ENCODE data around the gene TREML4. TPM values are rescaled to one million over a fixed set of nuclear protein-coding genes. Genes with fewer than 3 reads are reported as not detected.

TREML4 gene
- total and polyA plus RNA-seq, 2 of the 8 experiments (the other 6 are each of a cell fraction or from before 2014, with no cell fraction given), result not detected

DNA sequence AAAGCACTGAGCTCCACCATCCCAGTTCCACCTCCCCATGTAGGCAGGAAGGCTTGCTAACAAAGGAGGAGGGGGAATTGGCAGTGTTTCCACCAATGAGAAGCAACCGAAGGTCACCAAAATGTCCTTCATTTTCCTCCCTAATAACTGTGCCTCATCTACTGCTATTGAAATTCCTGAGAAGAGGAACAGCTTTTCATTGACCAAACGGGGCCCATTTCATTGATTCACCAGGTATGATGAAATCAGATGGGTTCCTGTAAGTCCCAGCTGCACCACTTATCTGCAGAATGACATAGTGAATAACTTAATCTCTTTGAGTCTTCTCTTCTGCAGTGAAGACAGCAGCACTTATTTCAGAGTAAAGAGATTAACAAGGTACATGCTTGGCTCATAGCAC is 41.0 kb downstream of the TREML4 start:
- H3K27me3 ChIP-seq (replicated peaks in 1 of 4; ENCODE audit: control insufficient read depth in 3 of 4, extremely low read depth in 1 of 4, insufficient read depth in 3 of 4, low read length in 3 of 4), result no peaks in the 10 kb centered on the region; a peak in 2 of 7 replicates
- no peak for FAIRE-seq
- no peak overlapping the region for H3K56ac ChIP-seq (replicated peaks; ENCODE audit: insufficient read length, low read depth, low read length)
- H3K36me3 ChIP-seq (ENCODE audit: control insufficient read depth in 2 of 4, insufficient read depth in 4 of 4, low read length in 3 of 4), result no peaks in the 10 kb centered on the region
- H3K4me1 ChIP-seq (replicated peaks in 1 of 4; ENCODE audit: control insufficient read depth in 3 of 4, insufficient read depth in 4 of 4, low read length in 3 of 4), result no peaks in the 10 kb centered on the region
- H2BK20ac ChIP-seq (ENCODE audit: low read length), result no peak overlapping the region
- H2BK15ac ChIP-seq (ENCODE audit: low read length), result no peak overlapping the region
- no peak for DNase-seq (ENCODE audit: low read depth in 1 of 2, low spot score in 2 of 2)
- H3K14ac ChIP-seq (ENCODE audit: insufficient read length), result no peak overlapping the region
- ChIA-PET CTCF (ENCODE audit: partially characterized antibody) (interaction anchor here (0.8 to 2.1 kb wide), 5 partner anchors 9 to 77 kb away, joined by 3 to 10 read pairs (median 4); partner anchors contain the start of gene TREML4), POLR2A (ENCODE audit: partially characterized antibody) (no interaction called here)
- H2BK120ac ChIP-seq (replicated peaks; ENCODE audit: low read depth, low read length), result no peak overlapping the region
- H3K4me2 ChIP-seq (ENCODE audit: insufficient read depth in 1 of 2, low read depth in 2 of 2, low read length in 2 of 2), result no peak overlapping the region
- H2BK12ac ChIP-seq (ENCODE audit: low read depth, low read length), result no peak overlapping the region
- no peak overlapping the region for H4K8ac ChIP-seq (ENCODE audit: extremely low read depth, insufficient read depth, low read length)
- H4K20me1 ChIP-seq (replicated peaks in 1 of 2; ENCODE audit: control insufficient read depth in 1 of 2, insufficient read depth in 2 of 2, low read length in 2 of 2), result peaks cover 0 to 4% of the 10 kb centered on the region in 2 experiments
- H3K9me3 ChIP-seq (ENCODE audit: insufficient read depth in 2 of 2, low read depth in 1 of 2, low read length in 1 of 2), result no peaks in the 10 kb centered on the region
- H4K5ac ChIP-seq (ENCODE audit: insufficient read length, low read depth, low read length), result no peak overlapping the region
- no peaks in the 10 kb centered on the region for H3K23me2 ChIP-seq (ENCODE audit: low read depth, low read length)
- H4K91ac ChIP-seq (replicated peaks; ENCODE audit: insufficient read length, low read length), result no peak overlapping the region
- H3K18ac ChIP-seq (ENCODE audit: extremely low read depth, low read length), result no peak overlapping the region
- no peaks in the 10 kb centered on the region for H3K79me1 ChIP-seq (ENCODE audit: low read depth, low read length)
- no peak overlapping the region for H2BK5ac ChIP-seq (ENCODE audit: low read depth, low read length)
- H2AK5ac ChIP-seq (ENCODE audit: low read depth, low read length), result no peak overlapping the region
- H3K79me2 ChIP-seq (ENCODE audit: control insufficient read depth in 1 of 2, insufficient read depth in 2 of 2, low read length in 2 of 2), result no peaks in the 10 kb centered on the region
- no peak overlapping the region for H3K27ac ChIP-seq (ENCODE audit: low read depth, low read length)
- WGBS, 2 experiments (ENCODE audit: extremely low coverage in 1 of 2, insufficient coverage in 1 of 2, insufficient read length in 1 of 2, insufficient replicate concordance in 2 of 2, low coverage in 1 of 2, low lambda C conversion rate in 2 of 2, missing lambda C conversion rate in 1 of 2), result 96% methylated on average over 2 of the region's 2 CpGs; no CpG with 5 or more reads in 1 of the 2 experiments
- H3K9ac ChIP-seq (replicated peaks in 1 of 4; ENCODE audit: extremely low read depth in 1 of 4, low read depth in 3 of 4, low read length in 3 of 4), result no peak overlapping the region
- H3K23ac ChIP-seq (ENCODE audit: insufficient read length), result no peak overlapping the region
- no peak overlapping the region for H2AFZ ChIP-seq (ENCODE audit: low read length)
- H3K4ac ChIP-seq (replicated peaks; ENCODE audit: insufficient read length, low read depth, low read length), result no peak overlapping the region
- H3K4me3 ChIP-seq (ENCODE audit: extremely low read depth in 1 of 4, insufficient read depth in 2 of 4, low read depth in 3 of 4, low read length in 4 of 4), result no peak overlapping the region
- TF ChIP-seq, protein P1, sequence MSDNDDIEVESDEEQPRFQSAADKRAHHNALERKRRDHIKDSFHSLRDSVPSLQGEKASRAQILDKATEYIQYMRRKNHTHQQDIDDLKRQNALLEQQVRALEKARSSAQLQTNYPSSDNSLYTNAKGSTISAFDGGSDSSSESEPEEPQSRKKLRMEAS (IDR thresholded peaks at IDR 0.05), result no peak
- TF ChIP-seq TEAD4 (IDR thresholded peaks at IDR 0.05; ENCODE audit: low read depth, low read length) (no peak), ZNF274 (IDR thresholded peaks at IDR 0.05; ENCODE audit: borderline replicate concordance, extremely low read depth, low read length) (no peak), NANOG (IDR thresholded peaks at IDR 0.05; ENCODE audit: insufficient read depth, low read depth, low read length, poor library complexity, severe bottlenecking) (no peak), NRF1 (IDR thresholded peaks at IDR 0.05; ENCODE audit: low read depth, low read length) (no peak), YY1 (IDR thresholded peaks at IDR 0.05; ENCODE audit: low read depth, low read length) (no peak), SUZ12 (IDR thresholded peaks at IDR 0.05; ENCODE audit: low read length) (no peak), TAF1 (IDR thresholded peaks at IDR 0.05; ENCODE audit: low read depth, low read length) (no peak), EZH2 (IDR thresholded peaks at IDR 0.05; ENCODE audit: low read depth, low read length, severe bottlenecking) (no peak), SP1 (IDR thresholded peaks at IDR 0.05; ENCODE audit: low read depth, low read length) (no peak), CTBP2 (IDR thresholded peaks at IDR 0.05; ENCODE audit: borderline replicate concordance, insufficient read depth, insufficient read length, low read length) (no peak), BACH1 (IDR thresholded peaks at IDR 0.05; ENCODE audit: low read length) (no peak), BCL11A (IDR thresholded peaks at IDR 0.05; ENCODE audit: low read depth in 2 of 2, low read length in 2 of 2) (no peak), HDAC2 (IDR thresholded peaks at IDR 0.05; ENCODE audit: borderline replicate concordance in 1 of 2, low read depth in 2 of 2, low read length in 2 of 2) (no peak), KDM5A (IDR thresholded peaks at IDR 0.05; ENCODE audit: low read length) (no peak)
